Measurements from ENCODE around the gene UNC45B. TPM values are rescaled to one million over a fixed set of nuclear protein-coding genes. Genes with fewer than 3 reads are reported as not detected.

UNC45B gene
- total and polyA plus RNA-seq, 2 donors (not counting 1 experiment from before 2014, with no cell fraction given), result not detected

GRCh38 chr17:35235289-35235688, 87.7 kb downstream of the UNC45B start:
- WGBS (ENCODE audit: insufficient coverage), result 81% methylated on average over 2 of the region's 3 CpGs
- Histone ChIP-seq H4K20me1 (ENCODE audit: control insufficient read depth, insufficient read depth, low read length, poor library complexity, severe bottlenecking) (no peaks in the 10 kb centered on the region), H3K4me3 (ENCODE audit: control extremely low read depth in 1 of 5, extremely low read depth in 1 of 5, insufficient read depth in 1 of 5, low read depth in 2 of 5, low read length in 4 of 5) (no peak overlapping the region), H3K4me1 (ENCODE audit: control insufficient read depth in 2 of 2, insufficient read depth in 2 of 2, low read length in 2 of 2) (peaks cover 4 to 7% of the 10 kb centered on the region in 2 donors), H3K36me3 (replicated peaks in 1 of 2; ENCODE audit: control extremely low read depth in 1 of 2, control insufficient read depth in 1 of 2, extremely low read depth in 1 of 2, insufficient read depth in 2 of 2, low read length in 1 of 2) (no peaks in the 10 kb centered on the region), H3K79me2 (ENCODE audit: control insufficient read depth, insufficient read depth, low read length) (no peaks in the 10 kb centered on the region), H3K9ac (ENCODE audit: low read length) (no peak overlapping the region), H3K27ac (ENCODE audit: low read length in 2 of 2) (no peak overlapping the region), H3K27me3 (replicated peaks in 1 of 4; ENCODE audit: control extremely low read depth in 1 of 4, control insufficient read depth in 3 of 4, insufficient read depth in 4 of 4, low read length in 3 of 4) (peaks cover 0 to 23% (median 10%) of the 10 kb centered on the region in 4 experiments), H3K9me3 (ENCODE audit: control extremely low read depth in 1 of 3, control insufficient read depth in 2 of 3, insufficient read depth in 1 of 3, low read length in 2 of 3) (no peaks in the 10 kb centered on the region), H3K4me2 (replicated peaks; ENCODE audit: low read depth, low read length, poor library complexity, severe bottlenecking) (no peak overlapping the region), H2AFZ (ENCODE audit: insufficient read depth, low read depth, low read length, poor library complexity, severe bottlenecking) (no peak overlapping the region)
- no peak for DNase-seq
- ATAC-seq (ENCODE audit: low read depth), result no peak
- Mint-ChIP-seq H3K27ac (no peak overlapping the region), H3K9me3 (ENCODE audit: insufficient read depth) (no peaks in the 10 kb centered on the region), H3K4me3 (no peak overlapping the region), H3K4me1 (peaks cover 12% of the 10 kb centered on the region), H3K27me3 (peaks cover 41% of the 10 kb centered on the region)
- TF ChIP-seq CTCF (IDR thresholded peaks at IDR 0.05), result no peak
- TF ChIP-seq EZH2 (IDR thresholded peaks at IDR 0.05; ENCODE audit: borderline replicate concordance, insufficient read depth, low read depth, low read length, poor library complexity, severe bottlenecking), result no peak
- ChIA-PET CTCF (interaction anchor here (0.7 kb wide), 1 partner anchor 304 kb away, joined by 3 read pairs; no protein-coding TSS in a partner anchor), POLR2A (no interaction called here)
- intact Hi-C loops (cut with micrococcal nuclease), result no loop called here

GRCh38 chr17:35235917-35236316, 88.3 kb downstream of the UNC45B start:
- intact Hi-C loops (cut with micrococcal nuclease), result no loop called here
- Histone ChIP-seq H2AFZ (ENCODE audit: insufficient read depth, low read depth, low read length, poor library complexity, severe bottlenecking) (no peak overlapping the region), H3K9ac (ENCODE audit: low read length) (no peak overlapping the region), H3K4me3 (ENCODE audit: control extremely low read depth in 1 of 5, extremely low read depth in 1 of 5, insufficient read depth in 1 of 5, low read depth in 2 of 5, low read length in 4 of 5) (no peak overlapping the region), H3K4me1 (ENCODE audit: control insufficient read depth in 2 of 2, insufficient read depth in 2 of 2, low read length in 2 of 2) (peaks cover 4 to 7% of the 10 kb centered on the region in 2 donors), H4K20me1 (ENCODE audit: control insufficient read depth, insufficient read depth, low read length, poor library complexity, severe bottlenecking) (no peaks in the 10 kb centered on the region), H3K79me2 (ENCODE audit: control insufficient read depth, insufficient read depth, low read length) (no peaks in the 10 kb centered on the region), H3K27ac (ENCODE audit: low read length in 2 of 2) (no peak overlapping the region), H3K36me3 (replicated peaks in 1 of 2; ENCODE audit: control extremely low read depth in 1 of 2, control insufficient read depth in 1 of 2, extremely low read depth in 1 of 2, insufficient read depth in 2 of 2, low read length in 1 of 2) (no peaks in the 10 kb centered on the region), H3K9me3 (ENCODE audit: control extremely low read depth in 1 of 3, control insufficient read depth in 2 of 3, insufficient read depth in 1 of 3, low read length in 2 of 3) (no peaks in the 10 kb centered on the region), H3K27me3 (replicated peaks in 1 of 4; ENCODE audit: control extremely low read depth in 1 of 4, control insufficient read depth in 3 of 4, insufficient read depth in 4 of 4, low read length in 3 of 4) (peaks cover 0 to 23% (median 10%) of the 10 kb centered on the region in 4 experiments), H3K4me2 (replicated peaks; ENCODE audit: low read depth, low read length, poor library complexity, severe bottlenecking) (no peak overlapping the region)
- ATAC-seq (ENCODE audit: low read depth) (no peak), DNase-seq (no peak)
- ChIA-PET CTCF (interaction anchor here (0.7 kb wide), 1 partner anchor 304 kb away, joined by 3 read pairs; no protein-coding TSS in a partner anchor), POLR2A (no interaction called here)
- H3K27me3 Mint-ChIP-seq, result peaks cover 34% of the 10 kb centered on the region
- no peak overlapping the region for H3K4me3 Mint-ChIP-seq
- no peak overlapping the region for H3K27ac Mint-ChIP-seq
- H3K9me3 Mint-ChIP-seq (ENCODE audit: insufficient read depth), result no peaks in the 10 kb centered on the region
- TF ChIP-seq CTCF (IDR thresholded peaks at IDR 0.05) (no peak), EZH2 (IDR thresholded peaks at IDR 0.05; ENCODE audit: borderline replicate concordance, insufficient read depth, low read depth, low read length, poor library complexity, severe bottlenecking) (no peak)
- peaks cover 12% of the 10 kb centered on the region for H3K4me1 Mint-ChIP-seq
- 55% methylated on average over 1 of the region's 2 CpGs for WGBS (ENCODE audit: insufficient coverage)

Data from B cell (primary cell).